Panc1 (cell line): ENCODE measurements around the gene SEMA6A. TPM values are rescaled to one million over a fixed set of nuclear protein-coding genes. Genes with fewer than 3 reads are reported as not detected.

Experiments used
- ATAC-seq: fragments of 200-7000 bp; cut with Tn5 transposase; 2 replicates; pipeline ENCODE4 v1.9.1; 2020; ENCODE audit warnings: mild to moderate bottlenecking, moderate library complexity
- BruUV-seq: library from RNA; stranded (reverse); fragments of 400-500 nt; replicated peaks from 2 replicates; lab custom pipeline; 2021; lab: Mats Ljungman, UMichigan
- CTCF ChIA-PET: fragments of 300-600 bp; sonication (Branson Sonifier 250); formaldehyde crosslinking; loops from one replicate; lab custom pipeline; 2022; ENCODE audit warnings: antibody characterized with exemption; lab: Charles Lee
- POLR2A ChIA-PET: fragments of 300-600 bp; sonication (Branson Sonifier 250); formaldehyde crosslinking; loops from one replicate; lab custom pipeline; 2022; ENCODE audit warnings: antibody characterized with exemption; lab: Charles Lee
- DNase-seq: peaks from one replicate; pipeline ENCODE4 v3.0.0-alpha.2; 2010; ENCODE audit warnings: low read depth, low spot score
- H3K27ac ChIP-seq: 2 replicates; pipeline ENCODE4 v1.5.1; 2011; ENCODE audit warnings: mild to moderate bottlenecking, low read length, inconsistent platforms
- H3K27me3 ChIP-seq: fragments of 200-500 bp; sonication (Bioruptor generic); 2 replicates; pipeline ENCODE4 v1.6.0; 2014; ENCODE audit warnings: low read length, inconsistent platforms; ENCODE audit not compliant: control insufficient read depth, insufficient read depth
- H3K36me3 ChIP-seq: fragments of 200-500 bp; sonication (Bioruptor generic); 2 replicates; pipeline ENCODE4 v1.5.1; 2014; ENCODE audit warnings: inconsistent platforms, mild to moderate bottlenecking, low read length, moderate library complexity; ENCODE audit not compliant: control insufficient read depth, insufficient read depth
- H3K4me1 ChIP-seq: 2 replicates; pipeline ENCODE4 v1.5.1; 2011; ENCODE audit warnings: inconsistent platforms, mild to moderate bottlenecking, low read length, moderate library complexity; ENCODE audit not compliant: control insufficient read depth, insufficient read depth
- H3K4me3 ChIP-seq, 2 experiments: 2 replicates each; pipeline ENCODE4 v1.5.1; 2011 to 2012; ENCODE audit warnings: low read depth in 2 of 2, low read length in 2 of 2, mild to moderate bottlenecking in 2 of 2, inconsistent platforms in 1 of 2, moderate library complexity in 1 of 2
- H3K9me3 ChIP-seq: fragments of 200-500 bp; sonication (Bioruptor generic); 2 replicates; pipeline ENCODE4 v1.5.1; 2014; ENCODE audit warnings: low read depth, mild to moderate bottlenecking, inconsistent platforms, low read length, moderate library complexity; ENCODE audit not compliant: control insufficient read depth, insufficient read depth
- POLR2AphosphoS5 ChIP-seq: IDR thresholded peaks from 2 replicates; pipeline ENCODE4 v1.6.1; 2012; ENCODE audit warnings: mild to moderate bottlenecking, low read depth, low read length, moderate library complexity
- SIN3A ChIP-seq: IDR thresholded peaks from 2 replicates; pipeline ENCODE4 v1.6.1; 2012; ENCODE audit warnings: low read depth, mild to moderate bottlenecking, low read length, moderate library complexity, borderline replicate concordance; ENCODE audit not compliant: insufficient read depth
- TCF7L2 ChIP-seq: IDR thresholded peaks from 2 replicates; pipeline ENCODE4 v1.6.1; 2011; ENCODE audit warnings: mild to moderate bottlenecking, low read depth, low read length, inconsistent platforms
- in situ Hi-C: cut with HindIII; loops from 2 replicates; pipeline ENCODE4 v1.10.0; 2016; ENCODE audit warnings: low sequenced_read_pairs, low pct_unique_long_range_greater_than_20kb
- intact Hi-C: fragments of 100-400 bp; cut with micrococcal nuclease; formaldehyde crosslinking; loops from one replicate; pipeline ENCODE4 v1.10.0; 2022; ENCODE audit not compliant: unreplicated experiment
- total RNA-seq: library from RNA; stranded (reverse); gene quantifications from one replicate; pipeline ENCODE4 v1.2.1, GENCODE V29; 2021; ENCODE audit not compliant: unreplicated experiment
- TF ChIP-seq, protein P1 (sequence below): fragments of 450-650 bp; IDR thresholded peaks from 2 replicates; pipeline ENCODE4 v1.5.1; 2017; ENCODE audit warnings: mild to moderate bottlenecking
- TF ChIP-seq, protein P2 (sequence below), 2 experiments: IDR thresholded peaks; 2 replicates each; pipeline ENCODE4 v1.6.1; 2011 to 2012; ENCODE audit warnings: low read depth in 2 of 2, control low read depth in 1 of 2, low read length in 1 of 2, mild to moderate bottlenecking in 1 of 2, moderate library complexity in 1 of 2; ENCODE audit not compliant: insufficient read depth in 1 of 2

The SEMA6A gene
- total RNA-seq, 1 experiment from 2014 or later = 0.54 TPM

DNA sequence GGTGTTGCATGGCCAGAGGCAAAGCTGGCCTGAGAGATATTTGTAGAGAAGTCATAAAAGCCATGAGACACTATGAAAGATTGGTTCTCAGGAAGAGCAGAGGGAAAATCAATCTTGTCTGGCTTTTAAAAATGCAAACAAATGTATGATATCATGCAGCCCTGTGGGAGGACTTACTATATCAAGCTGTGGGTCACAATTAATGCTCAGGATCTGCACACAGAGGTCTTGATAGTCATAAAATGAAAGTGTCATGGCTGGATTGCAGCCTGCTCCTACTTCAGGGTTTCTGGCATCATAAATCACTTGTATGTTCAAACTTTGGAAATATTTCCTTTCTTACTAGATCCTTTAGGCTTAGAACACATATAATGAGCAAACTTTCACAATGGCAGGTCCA, 151.5 kb downstream of the SEMA6A start:
- in situ Hi-C loops = no loop called here
- Histone ChIP-seq H3K36me3 (no peaks in the 10 kb centered on the region), H3K27me3 (no peaks in the 10 kb centered on the region), H3K4me3 (no peak overlapping the region), H3K4me1 (no peaks in the 10 kb centered on the region), H3K9me3 (no peaks in the 10 kb centered on the region), H3K27ac (no peak overlapping the region)
- no peak for TF ChIP-seq POLR2AphosphoS5
- intact Hi-C loops = no loop called here
- CTCF ChIA-PET = no interaction called here
- ATAC-seq (no peak), DNase-seq (no peak)
- BruUV-seq = no TSS peak
- POLR2A ChIA-PET = no interaction called here

DNA sequence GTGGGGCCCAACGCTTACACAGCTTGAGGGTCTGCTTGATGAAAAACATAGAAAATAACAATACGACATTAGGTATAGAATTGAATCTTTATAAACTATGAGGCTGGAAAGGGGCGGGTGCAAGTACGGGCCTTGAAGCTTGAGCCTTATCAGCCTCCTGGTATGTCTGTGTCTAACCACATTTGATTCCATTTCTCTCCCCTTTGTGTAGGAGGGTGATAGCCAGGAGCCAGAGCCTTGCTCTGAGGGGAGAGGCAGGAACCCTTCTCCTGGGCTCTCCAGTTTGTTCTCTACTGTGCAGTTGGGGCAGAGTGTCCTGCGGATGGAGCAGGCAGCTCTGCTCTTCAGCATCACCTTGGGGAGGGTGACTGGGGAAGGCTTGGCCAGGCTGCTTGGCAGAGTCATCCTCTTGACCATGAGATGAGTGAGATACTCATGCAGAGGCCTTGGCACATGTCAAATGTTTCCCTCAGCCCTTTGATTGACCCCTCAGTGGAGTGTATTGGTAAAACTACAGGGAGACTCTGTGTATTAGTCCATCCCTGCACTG, 153.5 kb downstream of the SEMA6A start:
- no peaks in the 10 kb centered on the region for H3K9me3 ChIP-seq
- ChIA-PET CTCF (no interaction called here), POLR2A (no interaction called here)
- H3K27me3 ChIP-seq = no peaks in the 10 kb centered on the region
- TF ChIP-seq, protein P1, sequence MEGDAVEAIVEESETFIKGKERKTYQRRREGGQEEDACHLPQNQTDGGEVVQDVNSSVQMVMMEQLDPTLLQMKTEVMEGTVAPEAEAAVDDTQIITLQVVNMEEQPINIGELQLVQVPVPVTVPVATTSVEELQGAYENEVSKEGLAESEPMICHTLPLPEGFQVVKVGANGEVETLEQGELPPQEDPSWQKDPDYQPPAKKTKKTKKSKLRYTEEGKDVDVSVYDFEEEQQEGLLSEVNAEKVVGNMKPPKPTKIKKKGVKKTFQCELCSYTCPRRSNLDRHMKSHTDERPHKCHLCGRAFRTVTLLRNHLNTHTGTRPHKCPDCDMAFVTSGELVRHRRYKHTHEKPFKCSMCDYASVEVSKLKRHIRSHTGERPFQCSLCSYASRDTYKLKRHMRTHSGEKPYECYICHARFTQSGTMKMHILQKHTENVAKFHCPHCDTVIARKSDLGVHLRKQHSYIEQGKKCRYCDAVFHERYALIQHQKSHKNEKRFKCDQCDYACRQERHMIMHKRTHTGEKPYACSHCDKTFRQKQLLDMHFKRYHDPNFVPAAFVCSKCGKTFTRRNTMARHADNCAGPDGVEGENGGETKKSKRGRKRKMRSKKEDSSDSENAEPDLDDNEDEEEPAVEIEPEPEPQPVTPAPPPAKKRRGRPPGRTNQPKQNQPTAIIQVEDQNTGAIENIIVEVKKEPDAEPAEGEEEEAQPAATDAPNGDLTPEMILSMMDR = no peak
- TF ChIP-seq TCF7L2 = no peak
- TF ChIP-seq, protein P2, sequence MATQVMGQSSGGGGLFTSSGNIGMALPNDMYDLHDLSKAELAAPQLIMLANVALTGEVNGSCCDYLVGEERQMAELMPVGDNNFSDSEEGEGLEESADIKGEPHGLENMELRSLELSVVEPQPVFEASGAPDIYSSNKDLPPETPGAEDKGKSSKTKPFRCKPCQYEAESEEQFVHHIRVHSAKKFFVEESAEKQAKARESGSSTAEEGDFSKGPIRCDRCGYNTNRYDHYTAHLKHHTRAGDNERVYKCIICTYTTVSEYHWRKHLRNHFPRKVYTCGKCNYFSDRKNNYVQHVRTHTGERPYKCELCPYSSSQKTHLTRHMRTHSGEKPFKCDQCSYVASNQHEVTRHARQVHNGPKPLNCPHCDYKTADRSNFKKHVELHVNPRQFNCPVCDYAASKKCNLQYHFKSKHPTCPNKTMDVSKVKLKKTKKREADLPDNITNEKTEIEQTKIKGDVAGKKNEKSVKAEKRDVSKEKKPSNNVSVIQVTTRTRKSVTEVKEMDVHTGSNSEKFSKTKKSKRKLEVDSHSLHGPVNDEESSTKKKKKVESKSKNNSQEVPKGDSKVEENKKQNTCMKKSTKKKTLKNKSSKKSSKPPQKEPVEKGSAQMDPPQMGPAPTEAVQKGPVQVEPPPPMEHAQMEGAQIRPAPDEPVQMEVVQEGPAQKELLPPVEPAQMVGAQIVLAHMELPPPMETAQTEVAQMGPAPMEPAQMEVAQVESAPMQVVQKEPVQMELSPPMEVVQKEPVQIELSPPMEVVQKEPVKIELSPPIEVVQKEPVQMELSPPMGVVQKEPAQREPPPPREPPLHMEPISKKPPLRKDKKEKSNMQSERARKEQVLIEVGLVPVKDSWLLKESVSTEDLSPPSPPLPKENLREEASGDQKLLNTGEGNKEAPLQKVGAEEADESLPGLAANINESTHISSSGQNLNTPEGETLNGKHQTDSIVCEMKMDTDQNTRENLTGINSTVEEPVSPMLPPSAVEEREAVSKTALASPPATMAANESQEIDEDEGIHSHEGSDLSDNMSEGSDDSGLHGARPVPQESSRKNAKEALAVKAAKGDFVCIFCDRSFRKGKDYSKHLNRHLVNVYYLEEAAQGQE (IDR thresholded peaks at IDR 0.05; ENCODE audit: insufficient read depth in 1 of 2, low read depth in 2 of 2, low read length in 1 of 2) = no peak
- TF ChIP-seq POLR2AphosphoS5 = no peak
- no peak for TF ChIP-seq SIN3A
- H3K4me3 ChIP-seq = no peak overlapping the region
- in situ Hi-C loops = no loop called here
- H3K36me3 ChIP-seq = no peaks in the 10 kb centered on the region
- DNase-seq (no peak), ATAC-seq (no peak)
- intact Hi-C loops = no loop called here
- H3K4me1 ChIP-seq = no peaks in the 10 kb centered on the region
- no peak overlapping the region for H3K27ac ChIP-seq
- BruUV-seq = no TSS peak

DNA sequence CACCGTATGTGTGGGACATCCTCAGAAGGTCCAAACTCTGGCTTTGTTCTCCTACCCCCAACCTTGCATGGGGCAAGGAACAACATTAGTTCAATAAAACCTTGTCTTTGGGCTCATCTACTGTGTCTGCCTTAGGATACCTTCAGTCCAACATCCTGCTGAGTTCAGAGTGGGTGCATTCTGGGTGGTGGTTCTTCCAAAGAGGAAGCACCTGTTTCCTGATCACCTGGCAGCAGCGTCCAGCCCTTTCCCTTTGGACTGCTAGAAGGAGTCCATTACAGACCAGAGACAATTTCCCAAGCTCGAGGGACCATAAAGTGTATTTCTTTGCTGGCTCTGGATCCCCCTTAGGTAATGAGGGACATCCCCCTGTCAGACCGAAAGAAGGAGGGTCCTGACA, 154.1 kb downstream of the SEMA6A start:
- H3K27ac ChIP-seq = no peak overlapping the region
- intact Hi-C loops = no loop called here
- ATAC-seq = no peak
- no peak overlapping the region for H3K4me3 ChIP-seq
- no peaks in the 10 kb centered on the region for H3K4me1 ChIP-seq
- no peak for DNase-seq
- in situ Hi-C loops = no loop called here
- BruUV-seq = no TSS peak
- TF ChIP-seq SIN3A (no peak), TCF7L2 (no peak), POLR2AphosphoS5 (no peak)
- TF ChIP-seq, protein P1 = no peak
- TF ChIP-seq, protein P2 (IDR thresholded peaks at IDR 0.05; ENCODE audit: insufficient read depth in 1 of 2, low read depth in 2 of 2, low read length in 1 of 2) = no peak
- CTCF ChIA-PET = no interaction called here
- POLR2A ChIA-PET = no interaction called here
- no peaks in the 10 kb centered on the region for H3K36me3 ChIP-seq
- H3K27me3 ChIP-seq = no peaks in the 10 kb centered on the region
- H3K9me3 ChIP-seq = no peaks in the 10 kb centered on the region
